GM19025 (cell line): ENCODE measurements around the gene ENHO.

ENCODE experiments used
- ATAC-seq: cut with Tn5 transposase; IDR thresholded peaks from one replicate; pipeline ENCODE4 v1.9.1; 2021; ENCODE audit warnings: mild to moderate bottlenecking, low read depth, moderate library complexity; ENCODE audit not compliant: unreplicated experiment

Gene ENHO

GRCh38 chr9:34522971-34523797 lies at the start of gene ENHO:
Gene ENHO, minus strand, starts transcription at chr9:34522990. Its CDS starts 1,295 bp downstream, at chr9:34521695.
- ATAC-seq: peak; percentile 88

DNA sequence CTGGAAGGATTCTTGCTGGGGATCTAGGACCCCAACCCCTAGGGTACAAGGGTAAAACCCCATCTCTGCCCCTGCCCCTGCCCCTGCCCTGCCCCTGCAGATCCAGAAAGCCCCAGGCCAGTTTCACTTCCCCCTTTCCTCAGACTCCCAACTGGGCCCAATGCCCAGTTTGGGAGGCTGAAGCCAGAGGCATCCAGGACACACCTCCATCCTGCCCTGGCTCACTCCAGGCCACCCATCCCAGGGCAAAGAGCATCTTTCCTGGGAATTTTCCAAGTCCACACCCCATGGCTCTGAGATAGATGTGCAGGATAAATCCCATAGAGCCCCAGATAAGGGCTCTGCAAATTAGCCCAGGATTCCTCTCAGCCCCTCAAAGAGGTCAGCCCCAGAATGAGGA lies 49.3 kb upstream of the ENHO start:
- no peak for ATAC-seq

GRCh38 chr9:34571481-34571810 lies 48.7 kb upstream of the ENHO start:
- ATAC-seq: no peak

DNA sequence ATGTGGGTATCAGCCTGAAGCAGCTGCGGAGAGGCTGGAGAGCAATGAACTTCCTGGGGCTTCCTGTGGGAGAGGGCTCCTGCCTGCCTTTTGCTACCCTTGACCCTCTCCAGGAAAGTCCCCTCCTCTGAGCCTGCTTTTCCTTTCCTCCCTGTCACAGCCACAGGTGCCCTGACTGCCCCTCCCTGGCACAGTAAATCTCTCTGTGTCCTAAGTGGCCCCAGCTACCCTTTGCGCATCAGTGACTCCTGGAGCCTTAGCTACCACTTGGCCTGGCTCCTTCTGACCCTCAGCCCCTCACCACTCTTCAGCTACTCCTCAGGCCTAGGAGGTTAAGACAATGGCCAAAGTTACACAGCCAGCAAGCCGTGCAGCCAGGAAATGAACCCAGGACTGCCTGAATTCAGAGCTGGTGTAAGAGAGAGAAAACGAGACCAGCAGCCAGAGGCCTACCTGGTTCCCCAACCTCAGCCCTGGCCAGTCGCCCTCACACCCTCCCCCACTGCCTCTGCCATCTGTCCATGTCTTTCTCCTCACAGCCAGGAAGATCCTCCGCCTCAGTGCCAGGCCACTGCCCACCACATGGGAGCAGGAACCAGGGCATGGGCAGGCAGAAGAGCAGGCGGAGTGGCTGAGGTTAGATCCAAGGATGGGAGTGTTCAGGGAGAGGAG lies 48.2 kb upstream of the ENHO start:
- ATAC-seq: no peak

- no peak for ATAC-seq
These were observed 47.6 kb upstream of the ENHO start for GRCh38 chr9:34570376-34570775.

DNA sequence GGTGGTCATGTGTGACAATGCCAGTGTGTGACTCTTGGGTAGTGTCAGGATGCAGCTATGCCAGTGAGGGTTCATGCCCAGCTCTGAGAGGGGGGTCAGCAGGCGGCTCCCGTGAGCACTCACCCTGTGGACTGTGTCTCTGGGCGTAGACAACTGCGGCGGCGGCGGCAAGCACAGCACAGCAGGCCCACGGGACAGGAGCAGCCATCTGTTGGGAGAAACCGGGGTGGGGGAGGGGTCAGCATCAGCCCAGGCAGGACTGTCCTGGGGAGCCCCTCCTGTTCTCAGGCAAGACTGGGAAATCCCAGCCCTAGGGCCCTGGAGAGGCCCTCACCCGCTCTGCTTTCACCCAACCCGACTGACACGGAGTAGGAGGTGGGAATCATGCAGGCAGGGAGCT lies 46.0 kb upstream of the ENHO start:
- no peak for ATAC-seq

DNA sequence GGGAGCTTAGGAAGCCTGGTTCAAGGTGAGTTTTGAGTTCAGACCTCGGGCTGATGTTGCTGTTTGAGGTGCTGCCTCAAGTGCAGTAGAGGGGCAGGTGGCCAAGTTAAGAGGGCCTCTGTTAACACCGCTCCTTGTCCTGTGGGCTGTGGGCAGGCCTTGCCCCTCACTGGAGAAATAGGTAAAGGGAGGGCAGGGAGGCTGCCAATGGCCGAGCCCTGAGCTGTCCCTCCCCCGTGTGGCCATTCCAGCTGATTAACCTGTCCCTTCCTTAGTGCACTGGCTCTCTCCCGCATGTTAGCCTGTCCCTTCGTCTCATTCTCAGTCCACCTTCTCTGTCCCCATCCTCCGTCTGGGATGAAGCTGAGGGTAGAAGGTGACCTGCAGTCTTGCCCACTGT lies 45.3 kb upstream of the ENHO start:
- ATAC-seq: no peak

DNA sequence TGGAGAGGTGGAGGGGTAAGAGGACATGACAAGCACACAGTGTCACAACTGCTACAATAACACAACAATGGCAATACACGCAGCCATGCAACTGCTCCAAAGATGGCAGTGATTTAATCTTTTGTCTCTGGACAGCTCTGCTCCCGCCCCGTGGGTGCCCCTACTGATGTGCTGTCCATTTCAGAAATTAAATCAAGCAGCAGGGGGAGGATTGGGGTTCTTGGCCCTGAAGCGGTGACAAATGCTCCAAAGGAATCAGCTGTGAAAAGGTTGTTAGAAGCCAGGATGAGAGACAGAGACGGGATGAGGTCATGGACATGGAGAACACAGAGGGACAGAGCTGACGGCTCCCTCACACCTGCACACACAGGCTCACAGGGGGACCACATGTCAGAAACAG lies 44.2 kb upstream of the ENHO start:
- ATAC-seq: no peak

DNA sequence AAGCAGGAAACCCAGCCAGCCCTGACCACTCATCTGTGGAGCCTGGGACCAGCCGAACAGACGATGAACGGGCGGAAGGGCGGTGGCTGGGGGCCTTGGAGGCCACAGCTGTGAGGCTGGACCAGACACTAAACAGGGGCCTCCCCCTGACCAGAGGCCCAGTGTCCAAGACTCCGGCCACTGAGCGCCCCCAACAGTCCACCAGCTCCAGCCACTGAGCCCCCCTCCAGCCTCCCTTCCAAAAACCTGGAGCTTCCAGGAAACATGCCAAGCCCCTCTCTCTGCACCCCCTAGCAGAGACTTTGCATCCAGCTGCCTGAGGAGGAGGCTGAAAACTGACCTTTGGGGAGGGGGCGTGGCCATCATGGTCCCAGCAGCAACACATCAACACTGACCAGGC lies 43.5 kb upstream of the ENHO start:
- ATAC-seq: no peak

- no peak for ATAC-seq
These were observed 43.1 kb upstream of the ENHO start for GRCh38 chr9:34565856-34566255.

GRCh38 chr9:34564617-34565016 lies 41.8 kb upstream of the ENHO start:
- ATAC-seq: no peak

GRCh38 chr9:34563262-34563661 lies 40.5 kb upstream of the ENHO start:
- no peak for ATAC-seq

DNA sequence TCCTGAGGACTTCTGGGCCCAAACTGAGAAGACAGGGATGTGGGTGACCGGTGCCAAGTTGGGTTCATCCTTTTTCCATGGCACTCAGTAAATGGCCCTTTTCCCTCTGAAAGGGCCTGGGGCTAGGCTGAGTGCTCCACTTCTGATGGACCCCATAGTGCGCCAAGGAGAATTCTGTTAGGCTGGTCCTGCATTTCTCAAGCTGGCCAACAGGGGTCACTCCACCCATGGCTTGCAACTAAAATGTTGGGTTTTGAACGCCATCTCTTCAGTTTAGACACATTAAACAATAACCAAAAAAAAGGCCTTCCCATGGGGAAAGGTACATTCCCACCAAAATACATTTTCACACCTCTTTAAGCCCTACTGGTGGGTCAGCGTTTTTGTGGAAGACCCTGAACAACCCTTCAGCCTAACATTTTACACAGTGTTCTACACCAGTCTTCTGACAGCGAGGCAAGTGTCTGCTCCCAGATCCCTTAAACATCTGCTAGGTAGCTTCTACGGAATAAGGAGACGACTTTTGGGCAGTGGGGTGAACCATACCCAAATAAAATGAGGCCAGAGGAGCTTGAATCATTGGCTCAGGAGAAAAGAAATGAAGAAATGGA lies 39.5 kb upstream of the ENHO start:
- no peak for ATAC-seq

- ATAC-seq: no peak
These were observed 37.9 kb upstream of the ENHO start for GRCh38 chr9:34560599-34561214.

DNA sequence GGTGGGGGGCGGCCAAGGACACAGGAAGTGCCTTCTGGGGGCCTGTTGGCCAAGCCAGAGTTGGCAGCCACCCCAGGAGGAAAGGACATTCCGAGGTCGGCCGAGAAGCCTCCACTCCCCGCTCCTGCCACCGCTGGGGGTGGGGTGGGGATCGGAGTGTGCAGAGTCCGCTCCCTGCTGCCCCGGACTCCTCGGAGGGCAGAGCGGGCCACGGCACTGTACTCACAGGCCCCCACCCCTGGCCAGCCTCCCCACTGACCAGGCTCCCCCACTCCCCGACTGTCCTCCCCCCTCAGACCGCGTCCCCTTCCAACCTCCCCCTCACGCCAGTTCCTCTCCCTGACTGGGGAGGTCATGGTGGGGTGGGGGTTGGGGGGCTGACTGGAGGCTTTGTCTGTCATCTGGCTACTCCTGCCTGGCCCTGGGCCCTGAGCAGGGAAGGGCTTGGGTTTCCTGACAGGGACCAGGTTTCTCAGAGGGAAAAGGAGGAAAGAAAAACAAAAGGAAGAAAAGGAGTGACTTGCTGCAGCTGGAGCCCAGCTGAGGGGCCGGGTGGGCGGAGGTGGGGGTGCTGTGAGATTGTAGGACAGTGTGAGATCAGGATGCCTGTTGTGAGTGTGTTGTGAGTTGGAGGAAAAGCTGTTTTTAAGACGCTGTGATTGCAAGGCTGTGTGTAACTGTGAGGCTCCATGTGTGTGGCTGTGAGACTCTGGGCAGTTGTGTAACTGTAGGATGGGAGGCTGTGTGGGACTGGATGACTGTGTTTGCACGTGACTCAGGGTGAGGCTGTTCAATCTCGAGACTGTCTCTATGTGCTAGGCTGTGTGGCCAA lies 37.0 kb upstream of the ENHO start:
- no peak for ATAC-seq

GRCh38 chr9:34558919-34559623 lies 36.3 kb upstream of the ENHO start:
- ATAC-seq: no peak

DNA sequence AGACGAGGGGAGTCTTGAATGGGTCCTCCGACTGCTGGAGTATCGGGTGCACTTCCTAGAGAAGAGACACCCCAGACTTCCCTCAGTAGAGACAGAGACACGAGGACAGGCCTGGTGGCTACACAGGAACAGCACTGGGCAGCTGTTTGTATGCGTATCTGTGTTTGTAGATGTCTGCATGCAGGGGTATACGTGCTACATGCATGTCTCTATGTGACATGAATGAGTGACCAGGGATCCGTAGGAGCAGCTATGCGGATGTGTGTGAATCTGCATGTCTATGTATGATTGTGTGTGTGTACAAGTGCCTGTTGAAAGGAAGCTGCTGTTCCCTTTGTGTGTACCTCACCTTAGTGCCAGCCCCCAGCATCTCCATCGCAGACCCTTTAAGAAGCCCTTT lies 35.6 kb upstream of the ENHO start:
- ATAC-seq: no peak

DNA sequence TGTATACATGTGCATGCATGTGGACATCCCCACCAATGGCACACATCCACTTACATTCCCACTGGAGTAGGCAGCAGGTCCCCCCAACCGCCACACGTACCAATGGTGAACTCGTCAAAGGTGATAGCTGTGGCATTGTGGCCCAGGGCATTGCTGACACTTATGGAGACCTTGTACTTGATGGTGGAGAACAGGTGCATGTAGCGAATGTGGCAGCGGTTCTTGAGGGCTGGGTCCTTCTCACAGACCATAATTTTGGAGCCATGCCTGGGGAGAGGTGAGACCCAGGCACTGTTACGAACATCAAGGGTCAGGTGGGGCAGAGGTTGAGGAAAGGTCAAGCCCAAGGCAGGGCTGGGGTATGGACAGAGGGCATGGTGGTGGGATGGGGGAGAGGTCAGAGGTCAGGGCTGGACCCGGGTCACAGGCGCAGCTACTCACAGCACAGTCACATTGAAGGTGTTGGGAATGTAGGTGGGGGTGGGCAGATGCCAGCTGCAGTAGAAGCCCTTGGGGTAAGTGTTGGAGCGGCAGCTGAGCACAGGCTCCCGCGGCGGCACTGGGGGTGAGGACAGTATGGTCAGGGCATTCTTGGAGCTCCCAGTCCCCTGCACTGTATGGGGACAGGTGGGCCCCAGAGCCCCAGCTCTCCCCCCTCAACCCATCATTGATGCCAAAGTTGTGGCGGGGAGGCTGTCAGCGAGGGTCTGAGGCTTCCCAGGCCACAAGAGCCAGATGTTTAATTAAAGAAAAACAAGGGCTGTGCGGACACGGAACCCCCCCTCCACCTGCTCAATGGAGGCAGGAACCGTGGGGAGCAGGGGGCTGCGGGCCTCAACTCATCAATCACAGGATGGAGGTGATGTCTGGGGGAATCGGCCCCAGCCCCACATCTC lies 34.9 kb upstream of the ENHO start:
- ATAC-seq: no peak

- no peak for ATAC-seq
These were observed 34.2 kb upstream of the ENHO start for GRCh38 chr9:34556949-34557348.
